ENCODE data around the gene TEAD2.
"Not testable (repeated sequence)": the region's sequence is repeated elsewhere in the genome, so short reads cannot be mapped to it uniquely, and the experiment has no call there.

TEAD2 gene

DNA sequence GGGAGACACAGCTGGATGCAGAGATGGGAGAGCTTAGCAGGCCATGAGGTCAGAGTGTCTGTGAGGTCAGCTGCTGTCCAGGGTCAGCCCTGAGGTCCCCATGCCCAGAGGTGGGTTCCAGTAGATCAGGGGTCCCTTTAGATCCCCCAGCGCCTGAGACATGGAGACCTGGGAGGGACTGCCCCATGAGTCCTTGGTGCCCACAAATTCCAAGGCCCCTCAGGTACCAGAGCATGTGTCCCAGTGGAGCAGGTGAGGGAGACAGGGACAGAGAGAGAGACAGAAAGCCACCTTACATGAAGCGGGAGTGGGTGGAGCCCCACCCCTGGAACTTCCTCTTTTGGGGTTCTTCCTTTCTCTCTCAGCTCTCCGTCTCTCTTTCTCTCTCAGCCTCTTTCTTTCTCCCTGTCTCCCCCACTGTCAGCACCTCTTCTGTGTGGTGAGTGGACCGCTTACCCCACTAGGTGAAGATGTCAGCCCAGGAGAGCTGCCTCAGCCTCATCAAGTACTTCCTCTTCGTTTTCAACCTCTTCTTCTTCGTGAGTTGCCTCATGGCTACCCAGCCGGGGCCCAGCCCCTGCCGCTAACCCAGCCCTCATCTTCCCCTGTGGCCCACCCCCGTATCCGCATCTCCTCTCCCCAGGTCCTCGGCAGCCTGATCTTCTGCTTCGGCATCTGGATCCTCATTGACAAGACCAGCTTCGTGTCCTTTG is 27.0 kb downstream of the TEAD2 start, which contains the start of gene CD37:
Gene CD37 (plus strand): TSS at position 336 of the 713 bp plus-strand sequence. CDS start 135 bp downstream, at position 471.
- Histone ChIP-seq H4K20me1 (ENCODE audit: insufficient read depth, low read length) (peaks cover 29% of the 10 kb centered on the region), H3K27me3 (ENCODE audit: low read depth, low read length) (no peaks in the 10 kb centered on the region), H3K9me3 (ENCODE audit: insufficient read depth, low read length) (no peaks in the 10 kb centered on the region), H3K27ac (ENCODE audit: low read length) (peak within 1 kb of the TSS; percentile 99), H2AFZ (ENCODE audit: low read depth, low read length) (no peak within 1 kb of the TSS), H3K36me3 (replicated peaks; ENCODE audit: low read depth, low read length) (peaks cover 44% of the 10 kb centered on the region), H3K4me1 (ENCODE audit: low read length) (peaks cover 90% of the 10 kb centered on the region), H3K79me2 (ENCODE audit: low read length) (peaks cover 62% of the 10 kb centered on the region), H3K4me2 (ENCODE audit: low read length) (peak within 1 kb of the TSS; percentile 100), H3K9ac (ENCODE audit: low read length) (peak within 1 kb of the TSS; percentile 99), H3K4me3 (ENCODE audit: low read length) (peak within 1 kb of the TSS; percentile 90)
- TF ChIP-seq EZH2phosphoT487 (IDR thresholded peaks at IDR 0.05; ENCODE audit: low read depth) = no peak
- TF ChIP-seq, protein P1, sequence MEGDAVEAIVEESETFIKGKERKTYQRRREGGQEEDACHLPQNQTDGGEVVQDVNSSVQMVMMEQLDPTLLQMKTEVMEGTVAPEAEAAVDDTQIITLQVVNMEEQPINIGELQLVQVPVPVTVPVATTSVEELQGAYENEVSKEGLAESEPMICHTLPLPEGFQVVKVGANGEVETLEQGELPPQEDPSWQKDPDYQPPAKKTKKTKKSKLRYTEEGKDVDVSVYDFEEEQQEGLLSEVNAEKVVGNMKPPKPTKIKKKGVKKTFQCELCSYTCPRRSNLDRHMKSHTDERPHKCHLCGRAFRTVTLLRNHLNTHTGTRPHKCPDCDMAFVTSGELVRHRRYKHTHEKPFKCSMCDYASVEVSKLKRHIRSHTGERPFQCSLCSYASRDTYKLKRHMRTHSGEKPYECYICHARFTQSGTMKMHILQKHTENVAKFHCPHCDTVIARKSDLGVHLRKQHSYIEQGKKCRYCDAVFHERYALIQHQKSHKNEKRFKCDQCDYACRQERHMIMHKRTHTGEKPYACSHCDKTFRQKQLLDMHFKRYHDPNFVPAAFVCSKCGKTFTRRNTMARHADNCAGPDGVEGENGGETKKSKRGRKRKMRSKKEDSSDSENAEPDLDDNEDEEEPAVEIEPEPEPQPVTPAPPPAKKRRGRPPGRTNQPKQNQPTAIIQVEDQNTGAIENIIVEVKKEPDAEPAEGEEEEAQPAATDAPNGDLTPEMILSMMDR (IDR thresholded peaks at IDR 0.05; ENCODE audit: low read depth, low read length) = no peak

DNA sequence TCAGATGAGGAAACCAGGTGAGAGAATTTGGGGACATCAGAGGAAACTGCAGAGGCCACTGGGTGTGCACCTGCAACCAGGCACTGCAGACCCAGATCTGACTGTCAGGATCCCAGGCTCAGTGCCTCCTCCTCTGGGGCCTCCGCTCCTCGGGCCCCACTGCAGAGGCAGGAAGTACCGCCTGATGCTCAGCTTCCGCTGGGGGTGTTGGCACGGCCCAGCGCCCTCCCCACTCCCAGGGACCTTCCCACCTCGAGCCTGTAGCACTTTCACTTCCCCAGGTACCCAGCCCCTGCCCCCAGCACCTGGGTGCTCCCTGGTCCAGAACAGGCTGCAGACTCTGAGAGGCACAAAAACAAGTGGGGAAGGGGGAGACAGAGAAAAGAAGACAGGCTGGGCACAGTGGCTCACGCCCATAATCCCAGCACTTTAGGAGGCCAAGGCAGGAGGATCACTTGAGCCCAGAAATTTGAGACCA is 28.4 kb downstream of the TEAD2 start:
- H3K4me2 ChIP-seq (ENCODE audit: low read length) = peak overlapping the region; percentile 100
- peaks cover 16% of the 10 kb centered on the region for H4K20me1 ChIP-seq (ENCODE audit: insufficient read depth, low read length)
- H3K9ac ChIP-seq (ENCODE audit: low read length) = peak overlapping the region; percentile 99
- H2AFZ ChIP-seq (ENCODE audit: low read depth, low read length) = no peak overlapping the region
- H3K4me3 ChIP-seq (ENCODE audit: low read length) = peak overlapping the region; percentile 90
- peaks cover 71% of the 10 kb centered on the region for H3K79me2 ChIP-seq (ENCODE audit: low read length)
- H3K27me3 ChIP-seq (ENCODE audit: low read depth, low read length) = no peaks in the 10 kb centered on the region
- H3K27ac ChIP-seq (ENCODE audit: low read length) = peak overlapping the region; percentile 99
- peaks cover 89% of the 10 kb centered on the region for H3K4me1 ChIP-seq (ENCODE audit: low read length)
- no peaks in the 10 kb centered on the region for H3K9me3 ChIP-seq (ENCODE audit: insufficient read depth, low read length)
- TF ChIP-seq, protein P1 (IDR thresholded peaks at IDR 0.05; ENCODE audit: low read depth, low read length) = no peak
- TF ChIP-seq EZH2phosphoT487 (IDR thresholded peaks at IDR 0.05; ENCODE audit: low read depth) = no peak
- H3K36me3 ChIP-seq (replicated peaks; ENCODE audit: low read depth, low read length) = peaks cover 35% of the 10 kb centered on the region

DNA sequence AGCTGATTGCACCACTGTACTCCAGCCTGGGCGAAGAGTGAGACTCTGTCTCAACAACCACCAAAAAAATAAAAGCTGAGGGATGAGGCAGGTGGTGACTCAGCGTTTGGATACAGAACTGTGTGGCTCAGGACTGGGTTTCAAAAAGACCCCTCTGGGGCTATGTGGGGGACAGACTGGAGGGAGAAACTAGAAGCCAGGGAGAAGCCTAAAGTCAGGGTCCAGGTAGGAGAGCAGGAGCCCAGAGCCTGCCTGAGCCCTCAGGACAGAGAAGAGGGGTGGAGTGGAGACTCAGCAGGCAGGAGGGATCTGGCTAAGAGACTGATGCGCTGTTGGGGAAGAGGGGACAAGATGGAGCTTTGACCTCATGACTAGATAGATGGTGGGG is 28.8 kb downstream of the TEAD2 start:
- Histone ChIP-seq H3K79me2 (ENCODE audit: low read length) (peaks cover 72% of the 10 kb centered on the region), H2AFZ (ENCODE audit: low read depth, low read length) (no peak overlapping the region), H4K20me1 (ENCODE audit: insufficient read depth, low read length) (peaks cover 12% of the 10 kb centered on the region), H3K27me3 (ENCODE audit: low read depth, low read length) (no peaks in the 10 kb centered on the region), H3K4me2 (ENCODE audit: low read length) (peak overlapping the region; percentile 100), H3K36me3 (replicated peaks; ENCODE audit: low read depth, low read length) (peaks cover 31% of the 10 kb centered on the region), H3K4me1 (ENCODE audit: low read length) (peaks cover 89% of the 10 kb centered on the region), H3K27ac (ENCODE audit: low read length) (peak overlapping the region; percentile 99), H3K9ac (ENCODE audit: low read length) (peak overlapping the region; percentile 97), H3K4me3 (ENCODE audit: low read length) (peak overlapping the region; percentile 69), H3K9me3 (ENCODE audit: insufficient read depth, low read length) (no peaks in the 10 kb centered on the region)
- TF ChIP-seq EZH2phosphoT487 (IDR thresholded peaks at IDR 0.05; ENCODE audit: low read depth) = no peak
- TF ChIP-seq, protein P1 (IDR thresholded peaks at IDR 0.05; ENCODE audit: low read depth, low read length) = no peak

DNA sequence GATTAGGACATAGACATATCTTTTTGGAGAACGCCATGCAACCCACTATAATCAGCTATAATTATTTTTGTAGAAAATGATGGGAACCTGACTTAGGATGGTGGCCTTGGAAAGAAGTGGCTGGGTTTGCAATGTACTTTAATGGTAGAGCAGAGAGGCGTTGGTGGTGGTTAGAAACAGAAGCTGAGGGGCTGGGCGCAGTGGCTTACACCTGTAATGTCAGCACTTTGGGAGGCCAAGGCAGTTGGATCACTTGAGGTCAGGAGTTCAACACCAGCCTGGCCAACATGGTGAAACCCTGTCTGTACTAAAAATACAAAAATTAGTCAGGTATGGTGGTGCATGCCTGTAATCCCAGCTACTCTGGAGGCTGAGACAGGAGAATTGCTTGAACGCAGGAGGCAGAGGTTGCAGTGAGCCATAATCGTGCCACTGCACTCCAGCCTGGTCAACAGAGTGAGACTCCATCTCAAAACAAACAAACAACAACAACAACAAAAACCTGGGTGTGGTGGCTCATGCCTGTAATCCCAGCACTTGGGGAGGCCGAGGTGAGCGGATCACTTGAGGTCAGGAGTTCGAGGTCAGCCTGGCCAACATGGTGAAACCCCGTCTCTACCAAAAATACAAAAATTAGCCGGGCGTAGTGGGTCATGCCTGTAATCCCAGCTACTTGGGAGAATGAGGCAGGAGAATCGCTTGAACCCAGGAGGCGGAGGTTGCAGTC is 29.4 kb downstream of the TEAD2 start:
- not testable (repeated sequence) for H4K20me1 ChIP-seq (ENCODE audit: insufficient read depth, low read length); H3K9me3 ChIP-seq (ENCODE audit: insufficient read depth, low read length); H2AFZ ChIP-seq (ENCODE audit: low read depth, low read length); H3K27me3 ChIP-seq (ENCODE audit: low read depth, low read length)
- Histone ChIP-seq H3K36me3 (replicated peaks; ENCODE audit: low read depth, low read length) (peaks cover 25% of the 10 kb centered on the region), H3K4me2 (ENCODE audit: low read length) (peak overlapping the region; percentile 100), H3K27ac (ENCODE audit: low read length) (peak overlapping the region; percentile 99), H3K4me3 (ENCODE audit: low read length) (peak overlapping the region; percentile 69), H3K4me1 (ENCODE audit: low read length) (peaks cover 89% of the 10 kb centered on the region), H3K9ac (ENCODE audit: low read length) (peak overlapping the region; percentile 97), H3K79me2 (ENCODE audit: low read length) (peaks cover 67% of the 10 kb centered on the region)
